ELR (cell line): ENCODE results near the gene PAK5.

ENCODE experiments used
- DNase-seq: peaks from one replicate; pipeline ENCODE4 v3.0.0-alpha.2; 2015; ENCODE audit warnings: low read depth

Gene PAK5

GRCh38 chr20:9493803-9494202 lies 345.1 kb downstream of the PAK5 start:
- DNase-seq = no peak

GRCh38 chr20:9492067-9492466 lies 346.8 kb downstream of the PAK5 start:
- DNase-seq = no peak

- DNase-seq = no peak
These were observed 347.6 kb downstream of the PAK5 start for GRCh38 chr20:9491324-9491723.

DNA sequence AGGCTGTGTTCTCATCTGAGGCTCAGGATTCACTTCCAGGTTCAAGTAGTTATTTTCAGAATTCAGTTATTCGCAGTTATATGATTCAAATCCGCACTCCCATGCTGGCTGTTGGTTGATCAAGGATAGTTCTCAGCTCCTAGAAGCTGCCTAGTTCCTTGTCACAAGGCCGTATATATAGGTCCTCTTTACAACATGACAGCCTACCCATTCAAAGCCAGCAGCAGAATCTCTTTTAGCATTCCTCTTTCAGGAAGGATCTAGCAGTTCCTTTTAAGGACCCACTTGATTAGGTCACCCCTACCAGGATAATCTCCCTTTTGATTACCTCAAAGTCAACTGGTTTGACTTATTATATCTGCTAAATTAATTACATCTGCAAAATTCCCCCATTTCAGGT lies 348.2 kb downstream of the PAK5 start:
- DNase-seq = no peak

GRCh38 chr20:9490161-9490560 lies 348.7 kb downstream of the PAK5 start:
- no peak for DNase-seq

DNA sequence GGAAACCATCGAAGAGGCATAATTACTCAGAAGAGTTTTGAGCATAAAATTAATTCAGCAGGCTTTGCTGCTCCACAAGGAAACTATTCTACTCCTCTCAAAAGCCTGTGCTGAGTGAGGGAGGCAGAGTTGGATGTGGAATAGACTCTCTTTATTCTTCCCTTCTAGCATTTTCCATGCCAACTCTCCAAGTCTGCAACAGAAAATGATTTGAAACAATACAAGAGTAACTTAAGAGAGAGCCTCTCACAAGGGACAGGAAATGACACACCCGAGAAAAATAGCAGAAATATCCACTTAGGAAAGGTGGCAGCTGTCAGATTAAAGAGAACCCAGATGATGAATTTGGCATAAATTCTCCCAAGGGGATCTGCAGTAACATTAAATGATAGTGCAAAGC lies 350.8 kb downstream of the PAK5 start:
- DNase-seq = no peak
